Measurements from ENCODE around the gene CMPK2.

Gene CMPK2

GRCh38 chr2:6841537-6842287 lies 24.0 kb downstream of the CMPK2 start:
- DNase-seq (ENCODE audit: low read depth in 2 of 2): no peak

GRCh38 chr2:6838673-6839319 lies 26.9 kb downstream of the CMPK2 start:
- no peak for DNase-seq (ENCODE audit: low read depth in 2 of 2)

DNA sequence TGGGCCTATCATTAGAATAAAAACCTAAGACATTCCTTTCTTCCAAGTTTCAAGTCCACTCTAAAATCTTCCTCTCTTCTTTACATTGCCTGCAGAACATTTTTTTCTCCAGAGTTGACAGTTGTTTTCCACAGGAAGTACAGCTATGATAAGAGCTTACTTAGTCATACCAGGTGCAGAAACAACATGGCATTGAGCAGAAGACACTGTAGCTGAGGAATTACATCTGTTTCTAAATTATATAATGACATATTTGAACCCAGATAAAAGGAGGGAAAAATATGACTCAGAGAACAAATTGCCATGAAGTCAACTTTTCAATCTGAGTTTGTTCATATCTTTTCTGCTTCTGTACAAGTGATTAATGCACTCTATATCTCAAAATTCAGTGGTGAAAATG lies 30.2 kb downstream of the CMPK2 start:
- no peak for DNase-seq (ENCODE audit: low read depth in 2 of 2)

GRCh38 chr2:6834163-6834562 lies 31.5 kb downstream of the CMPK2 start:
- no peak for DNase-seq (ENCODE audit: low read depth in 2 of 2)

DNA sequence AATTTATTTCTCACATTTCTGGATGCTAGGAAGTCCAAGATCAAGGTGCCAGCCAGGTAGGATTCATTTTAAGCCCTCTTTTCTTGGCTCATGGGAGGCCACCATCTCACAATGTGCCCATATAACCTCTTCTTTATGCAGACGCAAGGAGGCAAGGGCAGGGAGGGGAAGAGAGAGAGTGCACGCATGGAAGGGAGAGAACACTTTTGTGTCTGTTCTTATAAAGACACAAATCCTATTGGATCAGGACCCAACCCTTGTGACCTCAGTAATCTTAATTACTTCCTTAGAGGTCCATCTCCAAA lies 32.5 kb downstream of the CMPK2 start:
- DNase-seq (ENCODE audit: low read depth in 2 of 2): no peak

DNA sequence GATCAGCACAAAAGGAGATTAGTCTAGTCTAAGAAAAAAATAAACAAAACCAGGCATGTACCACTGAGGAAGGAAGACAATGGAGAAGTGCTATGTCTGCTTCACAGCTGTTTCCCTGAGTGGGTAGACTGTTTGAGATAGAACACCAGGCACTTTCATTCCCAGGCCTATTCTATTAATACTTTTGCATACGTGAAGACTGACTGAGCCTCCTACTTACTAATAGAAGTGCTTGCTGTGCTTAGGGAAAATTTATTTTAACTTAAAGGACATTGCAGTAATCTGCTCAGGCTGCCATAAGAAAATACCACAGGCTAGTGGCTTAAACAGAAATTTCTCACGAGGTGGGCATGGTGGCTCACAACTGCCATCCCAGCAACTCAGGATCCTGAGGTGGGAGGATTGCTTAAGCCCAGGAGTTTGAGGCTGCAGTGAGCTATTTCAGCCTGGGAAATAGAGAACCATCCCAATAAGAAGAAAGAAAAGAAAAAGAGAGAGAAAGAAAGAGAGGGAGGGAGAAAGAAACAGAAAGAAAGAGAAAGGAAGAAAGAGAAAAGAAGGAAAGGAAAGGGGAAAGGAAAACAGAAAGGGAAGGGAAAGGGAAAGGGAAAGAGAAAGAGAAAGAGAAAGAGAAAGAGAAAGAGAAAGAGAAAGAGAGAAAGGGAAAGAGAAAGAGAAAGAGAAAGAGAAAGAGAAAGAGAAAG lies 33.0 kb downstream of the CMPK2 start:
- no peak for DNase-seq (ENCODE audit: low read depth in 2 of 2)

DNA sequence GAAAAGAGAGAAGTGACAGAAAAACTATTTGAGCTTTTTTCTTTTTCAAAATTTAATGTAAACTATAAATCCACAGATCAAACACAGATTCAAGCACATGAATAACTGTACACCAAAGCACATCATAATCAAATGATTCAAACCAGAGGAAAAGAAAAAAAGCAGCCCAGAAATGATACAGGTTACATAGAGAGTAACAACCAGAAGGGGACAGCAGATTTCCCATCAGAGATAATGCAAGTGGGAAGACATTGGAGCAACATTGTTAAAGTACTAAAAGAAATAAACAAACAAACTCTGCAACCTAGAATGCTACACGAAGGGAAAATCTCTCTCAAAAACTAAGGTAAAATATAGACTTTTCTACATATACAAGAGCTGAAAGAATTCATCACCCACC lies 34.5 kb downstream of the CMPK2 start:
- no peak for DNase-seq (ENCODE audit: low read depth in 2 of 2)

DNA sequence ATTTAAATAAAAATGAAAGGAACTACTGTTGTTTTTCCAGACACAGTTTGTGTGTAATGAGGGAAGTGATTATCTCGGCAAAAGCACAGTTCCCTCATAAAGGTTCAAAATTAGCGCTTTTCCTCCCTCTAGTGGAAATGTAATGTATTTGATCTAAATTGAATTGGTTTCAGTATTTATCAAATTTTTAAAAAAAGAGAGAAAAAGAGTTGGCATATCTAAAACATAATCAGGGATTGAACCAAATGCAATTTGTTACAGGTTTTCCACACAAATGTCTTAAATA lies 37.5 kb downstream of the CMPK2 start:
- peak; percentile 39 to 46 for DNase-seq (ENCODE audit: low read depth in 2 of 2)

GRCh38 chr2:6827566-6828298 lies 38.0 kb downstream of the CMPK2 start:
- DNase-seq (ENCODE audit: low read depth in 2 of 2): peak; percentile 51 to 61

GRCh38 chr2:6826081-6826913 lies 39.4 kb downstream of the CMPK2 start:
- DNase-seq (ENCODE audit: low read depth in 2 of 2): no peak

- peak; percentile 84 to 85 for DNase-seq (ENCODE audit: low read depth in 2 of 2)
Measured at GRCh38 chr2:6824962-6825361, 40.7 kb downstream of the CMPK2 start.

DNA sequence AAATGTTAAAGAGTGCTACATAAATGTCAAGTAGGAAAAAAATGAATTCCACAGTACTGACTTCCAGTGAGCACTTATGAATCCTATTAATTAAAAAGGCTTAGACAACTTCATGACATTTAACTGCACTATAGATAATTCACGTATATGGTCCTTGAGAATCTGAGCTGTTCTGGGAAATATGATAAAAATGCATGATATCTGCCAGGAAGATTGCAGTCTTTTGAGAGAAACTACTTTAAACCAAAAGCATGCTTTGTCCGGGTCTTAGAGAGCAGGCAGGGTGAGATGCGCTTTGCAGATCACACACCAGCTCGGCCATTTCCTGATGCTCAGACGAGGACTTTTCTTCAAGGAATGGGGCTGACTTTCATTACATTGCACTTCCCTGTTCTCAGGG lies 42.6 kb downstream of the CMPK2 start:
- peak; percentile 84 to 88 for DNase-seq (ENCODE audit: low read depth in 2 of 2)

DNA sequence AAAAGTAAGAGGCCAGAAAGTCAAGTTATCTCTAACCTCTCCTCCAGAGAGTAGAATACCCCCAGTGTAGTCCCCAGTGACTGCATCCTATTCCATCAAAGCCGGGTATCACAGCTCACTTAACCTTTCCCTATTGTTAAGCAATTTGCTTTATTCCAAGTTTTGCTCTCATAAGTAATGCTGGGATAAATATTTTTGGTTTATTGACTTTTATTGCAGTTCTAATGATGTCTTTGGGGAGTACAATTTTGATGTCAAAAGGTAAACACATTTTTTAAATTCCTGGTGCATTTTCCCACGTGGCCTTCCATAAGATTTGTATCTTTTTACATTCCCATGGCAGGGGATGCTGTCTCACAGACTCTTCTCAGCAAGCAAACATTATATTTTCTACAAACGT lies 43.3 kb downstream of the CMPK2 start:
- peak; percentile 46 to 55 for DNase-seq (ENCODE audit: low read depth in 2 of 2)

DNA sequence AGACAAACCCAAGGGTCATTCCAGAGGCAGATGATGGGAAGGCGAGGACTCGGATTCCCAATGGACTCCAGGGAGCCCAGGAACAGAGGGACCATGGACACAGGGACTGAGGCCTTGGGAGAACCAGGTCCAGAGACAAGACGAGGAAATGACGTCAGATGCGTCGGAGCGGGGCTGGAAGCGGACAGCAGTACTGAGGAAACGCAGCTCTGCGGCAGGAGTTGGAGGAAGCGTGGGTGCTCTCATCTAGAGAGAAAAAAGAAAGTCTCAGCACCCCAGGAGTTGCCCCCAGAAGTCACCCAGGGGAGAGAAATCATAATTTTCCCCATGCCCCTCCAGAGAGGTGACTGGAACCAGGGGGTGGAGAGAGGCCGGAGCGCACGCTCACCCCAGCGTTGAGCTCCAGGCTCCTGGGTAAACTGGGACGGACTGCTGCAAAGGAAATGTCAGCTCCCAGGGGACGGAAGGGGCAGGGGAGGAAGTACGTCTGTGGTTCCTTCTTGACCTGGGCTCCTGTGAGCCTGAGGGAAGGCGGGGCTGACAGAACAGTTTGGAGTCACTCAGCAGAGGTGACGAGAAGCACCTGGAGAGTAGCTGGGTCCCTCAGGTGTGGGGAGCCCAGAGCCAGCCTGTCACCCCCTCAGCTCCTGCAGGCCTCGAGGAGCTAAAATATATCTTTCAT lies 44.7 kb downstream of the CMPK2 start:
- no peak for DNase-seq (ENCODE audit: low read depth in 2 of 2)

GRCh38 chr2:6820236-6820635 lies 45.5 kb downstream of the CMPK2 start:
- DNase-seq (ENCODE audit: low read depth in 2 of 2): no peak

DNA sequence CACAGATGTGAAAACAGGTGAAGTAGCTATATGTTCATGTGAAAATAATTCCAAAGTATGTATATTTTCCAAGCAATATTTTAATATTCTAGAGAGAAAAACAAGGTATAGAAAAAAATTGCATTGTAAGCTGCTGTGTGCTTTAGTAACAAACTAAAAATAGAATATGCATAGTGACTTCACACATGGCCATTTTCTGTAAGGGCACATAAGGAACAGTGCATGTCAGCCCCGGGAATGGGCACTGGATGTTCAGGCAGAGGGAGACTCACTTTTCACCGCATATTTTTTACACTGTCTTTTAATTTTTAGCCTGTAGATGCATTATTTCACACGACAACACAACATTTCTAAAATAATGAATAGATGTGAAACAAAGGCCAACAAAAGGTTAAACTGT lies 46.0 kb downstream of the CMPK2 start:
- no peak for DNase-seq (ENCODE audit: low read depth in 2 of 2)

- DNase-seq (ENCODE audit: low read depth in 2 of 2): no peak
Measured at GRCh38 chr2:6818012-6818411, 47.7 kb downstream of the CMPK2 start.

DNA sequence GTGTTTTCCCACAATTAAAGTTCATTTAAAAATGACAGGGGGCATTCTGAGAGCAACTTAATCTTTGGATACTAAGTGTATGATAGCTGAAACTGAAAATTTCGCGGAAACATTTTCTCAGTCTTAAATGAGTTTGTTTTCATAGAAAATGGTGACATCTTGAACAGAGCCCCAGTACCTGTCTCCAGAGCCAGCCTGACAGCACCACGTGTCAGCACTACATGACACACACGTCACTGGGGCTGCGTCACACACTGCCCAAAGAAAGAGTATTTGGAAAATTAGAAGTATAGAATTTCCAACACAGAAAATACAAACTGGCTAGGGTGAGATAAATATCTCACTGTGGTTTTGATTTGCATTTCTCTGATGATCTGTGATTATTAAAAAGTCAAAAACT lies 50.8 kb downstream of the CMPK2 start:
- no peak for DNase-seq (ENCODE audit: low read depth in 2 of 2)

- DNase-seq (ENCODE audit: low read depth in 2 of 2): no peak
Measured at GRCh38 chr2:6814312-6814711, 51.4 kb downstream of the CMPK2 start.

GRCh38 chr2:6813573-6813972 lies 52.1 kb downstream of the CMPK2 start:
- no peak for DNase-seq (ENCODE audit: low read depth in 2 of 2)

DNA sequence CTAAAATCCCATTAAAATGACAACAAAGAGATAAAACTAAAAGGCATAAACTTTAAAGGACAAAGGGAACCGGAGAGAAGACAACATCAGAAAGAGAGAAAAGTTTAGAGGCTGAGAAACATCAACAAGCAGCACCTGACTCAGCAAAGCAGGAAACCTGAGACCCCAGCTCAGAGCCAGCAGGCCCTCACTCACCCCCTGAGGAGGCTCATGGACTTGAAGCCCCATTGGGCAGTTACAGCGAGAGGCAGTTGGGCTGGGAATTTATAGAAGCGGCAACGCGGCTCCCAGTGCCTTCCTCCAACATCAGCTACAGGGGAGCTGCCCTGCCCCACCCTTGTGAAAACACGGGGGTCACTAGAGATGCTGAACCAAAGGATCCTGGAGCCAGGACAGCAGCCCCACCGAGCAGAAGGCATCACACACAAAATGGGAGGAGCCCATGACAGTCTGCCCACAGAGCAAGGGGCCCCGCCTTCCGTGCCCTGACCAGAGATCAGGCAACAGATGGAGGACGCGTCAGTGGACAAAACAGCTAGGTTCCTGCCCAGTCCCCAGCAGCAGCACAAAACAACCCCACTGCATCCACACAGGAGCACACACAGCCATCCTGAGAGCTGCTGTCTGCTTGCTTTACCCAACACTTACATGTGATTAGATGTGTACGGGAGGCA lies 52.7 kb downstream of the CMPK2 start:
- DNase-seq (ENCODE audit: low read depth in 2 of 2): no peak
